GM18870 (cell line): ENCODE results near the gene EIPR1.
A peak's percentile ranks its signal among the peaks of the same experiment; 100 is the strongest.

Experiments
- ATAC-seq: cut with Tn5 transposase; IDR thresholded peaks from one replicate; pipeline ENCODE4 v1.9.1; 2021; ENCODE audit warnings: moderate library complexity; ENCODE audit not compliant: unreplicated experiment

EIPR1 gene

GRCh38 chr2:3377612-3378432, at the start of gene EIPR1:
TSS of gene EIPR1 (minus strand) at chr2:3377818. CDS start at chr2:3377689, 129 bp downstream.
- ATAC-seq: peak; percentile 88

GRCh38 chr2:3427272-3427671, 49.7 kb upstream of the EIPR1 start:
- peak; percentile 62 for ATAC-seq

GRCh38 chr2:3426615-3427014, 49.0 kb upstream of the EIPR1 start:
- ATAC-seq: no peak

GRCh38 chr2:3424171-3424795, 46.7 kb upstream of the EIPR1 start:
- ATAC-seq: no peak

GRCh38 chr2:3423492-3424170, 46.0 kb upstream of the EIPR1 start:
- peak; percentile 35 for ATAC-seq

- peak; percentile 68 for ATAC-seq
Observed at GRCh38 chr2:3422161-3422779, 44.7 kb upstream of the EIPR1 start.

GRCh38 chr2:3421580-3421979, 44.0 kb upstream of the EIPR1 start:
- ATAC-seq: no peak

GRCh38 chr2:3420769-3421397, 43.3 kb upstream of the EIPR1 start:
- ATAC-seq: no peak

GRCh38 chr2:3420076-3420768, 42.6 kb upstream of the EIPR1 start:
- ATAC-seq: no peak

- ATAC-seq: no peak
Observed at GRCh38 chr2:3418766-3419404, 41.3 kb upstream of the EIPR1 start.

GRCh38 chr2:3414133-3414860, 36.7 kb upstream of the EIPR1 start:
- no peak for ATAC-seq

GRCh38 chr2:3413697-3414096, 36.1 kb upstream of the EIPR1 start:
- no peak for ATAC-seq

GRCh38 chr2:3411103-3411502, 33.5 kb upstream of the EIPR1 start:
- no peak for ATAC-seq

GRCh38 chr2:3409627-3410170, 32.1 kb upstream of the EIPR1 start:
- ATAC-seq: no peak

- no peak for ATAC-seq
Observed at GRCh38 chr2:3408781-3409180, 31.2 kb upstream of the EIPR1 start.

GRCh38 chr2:3406501-3406900, 28.9 kb upstream of the EIPR1 start:
- ATAC-seq: no peak

- ATAC-seq: no peak
Observed at GRCh38 chr2:3405876-3406275, 28.3 kb upstream of the EIPR1 start.

GRCh38 chr2:3405307-3405706, 27.7 kb upstream of the EIPR1 start:
- ATAC-seq: no peak

GRCh38 chr2:3404349-3404894, 26.8 kb upstream of the EIPR1 start:
- ATAC-seq: no peak
